C1 segment of cervical spinal cord (tissue), 14 donors: Measurements from ENCODE around the gene FOXQ1.

ENCODE experiments used
- DNase-seq, 14 donors: peaks; one replicate each; lab custom pipeline; 2025; lab: John Stamatoyannopoulos, UW

Gene FOXQ1

GRCh38 chr6:1311400-1312202 is at the start of gene FOXQ1:
Gene FOXQ1 (plus strand): TSS chr6:1312098. CDS start chr6:1312705, 607 bp downstream.
- DNase-seq = peak in 1 of 14 donors; percentile 59

- no peak for DNase-seq
These were observed 49.2 kb upstream of the FOXQ1 start for GRCh38 chr6:1262704-1263038.

GRCh38 chr6:1263039-1263849 is 48.7 kb upstream of the FOXQ1 start:
- DNase-seq = no peak

- DNase-seq = no peak
These were observed 48.0 kb upstream of the FOXQ1 start for GRCh38 chr6:1263850-1264377.

GRCh38 chr6:1264619-1265445 is 47.1 kb upstream of the FOXQ1 start:
- no peak for DNase-seq

- DNase-seq = no peak
These were observed 45.2 kb upstream of the FOXQ1 start for GRCh38 chr6:1266686-1267056.

GRCh38 chr6:1267057-1267732 is 44.7 kb upstream of the FOXQ1 start:
- DNase-seq = no peak

- DNase-seq = no peak
These were observed 43.8 kb upstream of the FOXQ1 start for GRCh38 chr6:1267790-1268762.

- DNase-seq = no peak
These were observed 40.7 kb upstream of the FOXQ1 start for GRCh38 chr6:1271071-1271763.

GRCh38 chr6:1278061-1278720 is 33.7 kb upstream of the FOXQ1 start:
- DNase-seq = no peak

GRCh38 chr6:1279065-1279464 is 32.8 kb upstream of the FOXQ1 start:
- no peak for DNase-seq

GRCh38 chr6:1280666-1281300 is 31.1 kb upstream of the FOXQ1 start:
- DNase-seq = no peak

- no peak for DNase-seq
These were observed 30.2 kb upstream of the FOXQ1 start for GRCh38 chr6:1281746-1282145.

GRCh38 chr6:1283501-1283900 is 28.4 kb upstream of the FOXQ1 start:
- no peak for DNase-seq

GRCh38 chr6:1285556-1285955 is 26.3 kb upstream of the FOXQ1 start:
- DNase-seq = no peak

- no peak for DNase-seq
These were observed 25.9 kb upstream of the FOXQ1 start for GRCh38 chr6:1285956-1286355.

GRCh38 chr6:1287103-1287591 is 24.8 kb upstream of the FOXQ1 start:
- DNase-seq = no peak

GRCh38 chr6:1290086-1290485 is 21.8 kb upstream of the FOXQ1 start:
- no peak for DNase-seq
